HepG2 (cell line): ENCODE measurements around the gene FBXL4. TPM values are rescaled to one million over a fixed set of nuclear protein-coding genes. Genes with fewer than 3 reads are reported as not detected.

Experiments
- ATAC-seq: fragments of 200-7000 bp; cut with Tn5 transposase; 3 replicates; pipeline ENCODE4 v1.9.1; 2020; ENCODE audit warnings: mild to moderate bottlenecking, moderate library complexity
- BruUV-seq: library from RNA; stranded (reverse); fragments of 400-500 nt; replicated peaks from 2 replicates; lab custom pipeline; 2021; lab: Mats Ljungman, UMichigan
- CTCF ChIA-PET: fragments of 300-600 bp; formaldehyde crosslinking; extraction: SDS; loops from one replicate; lab custom pipeline; 2021; ENCODE audit warnings: low total read pairs, inconsistent platforms, low intra/inter-chr PET ratio; lab: Yijun Ruan, JAX
- POLR2A ChIA-PET: fragments of 350-600 bp; sonication (Branson Sonifier 250); formaldehyde crosslinking; loops from one replicate; lab custom pipeline; 2020; ENCODE audit warnings: antibody characterized with exemption, inconsistent platforms; lab: Yijun Ruan, JAX
- DNase-seq: peaks from one replicate; pipeline ENCODE4 v3.0.0-alpha.2; 2015; ENCODE audit warnings: low spot score
- FAIRE-seq: peaks from 3 replicates; lab custom pipeline; 2011; peaks lifted over from hg19 to GRCh38; lab: Jason Lieb, UNC
- H2AFZ ChIP-seq: one replicate; pipeline ENCODE4 v1.6.1; 2011; ENCODE audit warnings: low read length, inconsistent platforms
- H3K27ac ChIP-seq: fragments of 300-600 bp; 3 replicates; pipeline ENCODE4 v1.8.0; 2011; ENCODE audit warnings: mixed run types, mild to moderate bottlenecking, mixed read lengths, low read length, inconsistent platforms; ENCODE audit not compliant: insufficient read depth; ENCODE audit errors: extremely low read length
- H3K27me3 ChIP-seq, 2 experiments: fragments of 200-600 bp in 1 of 2; 2 replicates in 1 of 2; 3 replicates in 1 of 2; pipeline versions ENCODE4 v1.6.0 to v1.8.0; 2011; ENCODE audit warnings: low read length in 2 of 2, mild to moderate bottlenecking in 2 of 2, moderate library complexity in 2 of 2, inconsistent platforms in 1 of 2; ENCODE audit not compliant: insufficient read depth in 2 of 2, control insufficient read depth in 1 of 2
- H3K36me3 ChIP-seq, 2 experiments: fragments of 200-600 bp in 1 of 2; replicated peaks in 1 of 2; 2 replicates in 1 of 2; 3 replicates in 1 of 2; pipeline versions ENCODE4 v1.5.1 to v1.8.0; 2011; ENCODE audit warnings: low read length in 2 of 2, inconsistent platforms in 1 of 2; ENCODE audit not compliant: insufficient read depth in 2 of 2, control insufficient read depth in 1 of 2
- H3K4me1 ChIP-seq: 2 replicates; pipeline ENCODE4 v1.5.1; 2012; ENCODE audit warnings: low read length, inconsistent platforms; ENCODE audit not compliant: insufficient read depth
- H3K4me2 ChIP-seq: 2 replicates; pipeline ENCODE4 v1.6.0; 2011; ENCODE audit warnings: low read depth, low read length, inconsistent platforms
- H3K4me3 ChIP-seq, 3 experiments: fragments of 200-600 bp in 1 of 3; sonication (generic), shearing (Covaris generic) in 1 of 3; replicated peaks in 1 of 3; 2 replicates each; pipeline ENCODE4 v1.5.1; 2011 to 2016; ENCODE audit warnings: low read length in 3 of 3, inconsistent platforms in 2 of 3, low read depth in 2 of 3, mild to moderate bottlenecking in 2 of 3, control low read depth in 1 of 3, mixed read lengths in 1 of 3; ENCODE audit not compliant: insufficient read depth in 1 of 3
- H3K79me2 ChIP-seq: one replicate; pipeline ENCODE4 v1.6.1; 2011; ENCODE audit warnings: low read length, inconsistent platforms; ENCODE audit not compliant: insufficient read depth
- H3K9ac ChIP-seq: 2 replicates; pipeline ENCODE4 v1.6.0; 2011; ENCODE audit warnings: mild to moderate bottlenecking, low read depth, low read length, inconsistent platforms; ENCODE audit not compliant: insufficient read depth
- H3K9me3 ChIP-seq: 2 replicates; pipeline ENCODE4 v1.5.1; 2012; ENCODE audit warnings: mild to moderate bottlenecking, low read length
- H4K20me1 ChIP-seq: 2 replicates; pipeline ENCODE4 v1.6.0; 2011; ENCODE audit warnings: inconsistent platforms, mild to moderate bottlenecking, low read length, moderate library complexity; ENCODE audit not compliant: insufficient read depth
- AGO2 ChIP-seq: fragments of 200-400 bp; formaldehyde crosslinking; optimal IDR thresholded peaks from 2 replicates; pipeline ENCODE3; 2017; ENCODE audit warnings: mild to moderate bottlenecking, low read depth, low read length, moderate library complexity
- GABPB1 ChIP-seq: IDR thresholded peaks from 2 replicates; pipeline ENCODE4 v1.6.1; 2016; ENCODE audit warnings: mild to moderate bottlenecking, missing genetic modification reagents, moderate library complexity, missing compliant biosample characterization
- ZNF296 ChIP-seq: sonication (generic); formaldehyde crosslinking; conservative IDR thresholded peaks from 2 replicates; pipeline ENCODE4 v1.5.0; 2020; ENCODE audit warnings: mild to moderate bottlenecking, missing genetic modification reagents
- ZNF430 ChIP-seq: sonication (generic); formaldehyde crosslinking; IDR thresholded peaks from 2 replicates; pipeline ENCODE4 v1.9.0; 2021; ENCODE audit warnings: mild to moderate bottlenecking, missing genetic modification reagents
- WGBS: methylation state at CpG from one replicate; pipeline ENCODE4 v1.1.6; 2017; ENCODE audit warnings: low lambda C conversion rate; 5-methylcytosine and 5-hydroxymethylcytosine counted together
- in situ Hi-C: cut with HindIII; loops from 2 replicates; pipeline ENCODE4 v1.10.0; 2017; ENCODE audit warnings: low pct_unique_long_range_greater_than_20kb; ENCODE audit not compliant: extremely low pct_ligation_motif_present
- intact Hi-C: fragments of 100-400 bp; cut with micrococcal nuclease; formaldehyde crosslinking; loops from one replicate; pipeline ENCODE4 v1.10.0; 2022; ENCODE audit not compliant: unreplicated experiment
- polyA plus RNA-seq, 8 experiments: library from polyadenylated mRNA; depleted of rRNA in 3 of 8; stranded (reverse) in 7 of 8; unstranded in 1 of 8; fragments of >200 nt; fragmentation: Illumina TruSeq in 4 of 8; extraction: Trizol in 4 of 8; gene quantifications; 2 replicates each; pipeline versions ENCODE4 v1.2.1 to v1.2.3, GENCODE V29; 2011 to 2016; ENCODE audit warnings: low read depth in 4 of 8, missing spikeins in 1 of 8, mixed read lengths in 1 of 8; ENCODE audit not compliant: insufficient read depth in 1 of 8
- total RNA-seq, 5 experiments: library from RNA; depleted of rRNA; stranded (reverse); fragments of >200 nt; fragmentation: Illumina TruSeq; extraction: Trizol; gene quantifications; 2 replicates each; pipeline ENCODE4 v1.2.3, GENCODE V29; 2016; ENCODE audit warnings: low read depth in 1 of 5
- TF ChIP-seq, protein P1 (sequence below): IDR thresholded peaks from 2 replicates; pipeline ENCODE4 v1.6.1; 2016; ENCODE audit warnings: missing compliant biosample characterization, missing genetic modification reagents, borderline replicate concordance
- TF ChIP-seq, protein P2 (sequence below): sonication (generic); formaldehyde crosslinking; IDR thresholded peaks from 2 replicates; pipeline ENCODE4 v1.8.0; 2022; ENCODE audit warnings: mild to moderate bottlenecking, missing genetic modification reagents, moderate library complexity
- TF ChIP-seq, protein P3 (sequence below): sonication (generic); formaldehyde crosslinking; IDR thresholded peaks from 2 replicates; pipeline ENCODE4 v1.8.0; 2022; ENCODE audit warnings: mild to moderate bottlenecking, missing genetic modification reagents, moderate library complexity

The FBXL4 gene
- total and polyA plus RNA-seq, 2 of the 13 experiments (the other 11 are each of a cell fraction or from before 2014, with no cell fraction given) = 13.2 to 17.6 TPM

DNA sequence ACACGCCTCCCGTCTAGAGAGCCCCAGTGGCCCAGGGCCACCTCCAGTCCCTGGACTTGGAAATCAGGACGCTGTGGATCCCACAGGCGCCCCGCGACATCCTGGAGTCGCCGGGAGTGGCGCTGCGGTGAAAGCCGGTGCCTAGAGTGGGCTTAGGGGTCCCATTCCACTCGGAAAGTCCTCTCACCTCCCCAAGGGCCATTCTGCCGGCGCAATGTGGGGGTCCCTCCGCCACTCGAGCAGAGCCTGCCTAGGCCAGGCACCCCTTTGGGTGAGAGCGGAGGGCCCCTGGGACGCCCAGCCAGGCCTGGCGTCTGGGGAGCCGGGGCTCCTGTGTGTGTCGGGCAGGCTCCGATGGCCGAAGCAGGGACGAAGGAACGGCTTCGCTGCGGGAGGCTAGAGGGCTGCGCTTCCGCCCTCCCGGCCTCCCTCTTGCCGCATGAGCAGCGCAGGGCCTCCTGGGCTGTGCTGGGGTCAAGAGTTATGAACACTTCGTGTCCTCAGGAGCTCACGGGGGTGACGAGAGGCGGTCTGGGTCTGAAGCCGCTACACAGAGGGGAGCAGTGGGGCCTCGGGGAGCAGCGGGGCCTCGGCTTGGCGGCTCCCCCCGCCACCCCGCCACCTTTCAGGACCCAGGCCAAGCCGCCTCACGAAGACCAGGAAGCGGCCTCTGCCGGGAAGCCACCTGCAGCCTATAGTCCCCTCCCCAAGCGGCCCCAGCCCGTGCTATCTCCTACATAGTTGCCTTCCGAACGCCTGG is 99.8 kb downstream of the FBXL4 start:
- in situ Hi-C loops = loop anchor here (25.0 kb wide), 5 partner anchors 264 to 1786 kb away; no protein-coding TSS in a partner anchor
- BruUV-seq = no TSS peak
- Histone ChIP-seq H4K20me1 (peaks cover 4% of the 10 kb centered on the region; the same call in 1 of the 2 replicates), H3K4me3 (no peak overlapping the region), H3K4me1 (no peaks in the 10 kb centered on the region), H3K27me3 (peaks cover 2 to 26% of the 10 kb centered on the region in 2 experiments), H3K27ac (no peak overlapping the region), H3K36me3 (no peaks in the 10 kb centered on the region), H3K9ac (no peak overlapping the region), H2AFZ (no peak overlapping the region), H3K9me3 (no peaks in the 10 kb centered on the region), H3K4me2 (no peak overlapping the region), H3K79me2 (no peaks in the 10 kb centered on the region)
- CTCF ChIA-PET = no interaction called here
- POLR2A ChIA-PET = no interaction called here
- no peak; the same call in 2 of the 3 replicates for ATAC-seq
- TF ChIP-seq ZNF296 = no peak
- TF ChIP-seq ZNF430 (CRISPR knock-in tag) = no peak
- TF ChIP-seq, protein P1, sequence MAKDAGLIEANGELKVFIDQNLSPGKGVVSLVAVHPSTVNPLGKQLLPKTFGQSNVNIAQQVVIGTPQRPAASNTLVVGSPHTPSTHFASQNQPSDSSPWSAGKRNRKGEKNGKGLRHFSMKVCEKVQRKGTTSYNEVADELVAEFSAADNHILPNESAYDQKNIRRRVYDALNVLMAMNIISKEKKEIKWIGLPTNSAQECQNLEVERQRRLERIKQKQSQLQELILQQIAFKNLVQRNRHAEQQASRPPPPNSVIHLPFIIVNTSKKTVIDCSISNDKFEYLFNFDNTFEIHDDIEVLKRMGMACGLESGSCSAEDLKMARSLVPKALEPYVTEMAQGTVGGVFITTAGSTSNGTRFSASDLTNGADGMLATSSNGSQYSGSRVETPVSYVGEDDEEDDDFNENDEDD (CRISPR knock-in tag) = no peak
- TF ChIP-seq, protein P2, sequence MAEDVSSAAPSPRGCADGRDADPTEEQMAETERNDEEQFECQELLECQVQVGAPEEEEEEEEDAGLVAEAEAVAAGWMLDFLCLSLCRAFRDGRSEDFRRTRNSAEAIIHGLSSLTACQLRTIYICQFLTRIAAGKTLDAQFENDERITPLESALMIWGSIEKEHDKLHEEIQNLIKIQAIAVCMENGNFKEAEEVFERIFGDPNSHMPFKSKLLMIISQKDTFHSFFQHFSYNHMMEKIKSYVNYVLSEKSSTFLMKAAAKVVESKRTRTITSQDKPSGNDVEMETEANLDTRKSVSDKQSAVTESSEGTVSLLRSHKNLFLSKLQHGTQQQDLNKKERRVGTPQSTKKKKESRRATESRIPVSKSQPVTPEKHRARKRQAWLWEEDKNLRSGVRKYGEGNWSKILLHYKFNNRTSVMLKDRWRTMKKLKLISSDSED = no peak
- TF ChIP-seq GABPB1 = no peak
- TF ChIP-seq, protein P3, sequence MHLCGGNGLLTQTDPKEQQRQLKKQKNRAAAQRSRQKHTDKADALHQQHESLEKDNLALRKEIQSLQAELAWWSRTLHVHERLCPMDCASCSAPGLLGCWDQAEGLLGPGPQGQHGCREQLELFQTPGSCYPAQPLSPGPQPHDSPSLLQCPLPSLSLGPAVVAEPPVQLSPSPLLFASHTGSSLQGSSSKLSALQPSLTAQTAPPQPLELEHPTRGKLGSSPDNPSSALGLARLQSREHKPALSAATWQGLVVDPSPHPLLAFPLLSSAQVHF (CRISPR knock-in tag) = no peak
- TF ChIP-seq AGO2 = peak; percentile 52
- FAIRE-seq = no peak
- intact Hi-C loops = loop anchor here (5.0 kb wide), 4 partner anchors 94 to 1781 kb away; no protein-coding TSS in a partner anchor
- DNase-seq = no peak
- WGBS = 72% methylated on average over 32 of the region's 51 CpGs
